ENCODE results near the gene FRYL.
"Not testable (repeated sequence)": the region's sequence is repeated elsewhere in the genome, so short reads cannot be mapped to it uniquely, and the experiment has no call there.

FRYL gene

DNA sequence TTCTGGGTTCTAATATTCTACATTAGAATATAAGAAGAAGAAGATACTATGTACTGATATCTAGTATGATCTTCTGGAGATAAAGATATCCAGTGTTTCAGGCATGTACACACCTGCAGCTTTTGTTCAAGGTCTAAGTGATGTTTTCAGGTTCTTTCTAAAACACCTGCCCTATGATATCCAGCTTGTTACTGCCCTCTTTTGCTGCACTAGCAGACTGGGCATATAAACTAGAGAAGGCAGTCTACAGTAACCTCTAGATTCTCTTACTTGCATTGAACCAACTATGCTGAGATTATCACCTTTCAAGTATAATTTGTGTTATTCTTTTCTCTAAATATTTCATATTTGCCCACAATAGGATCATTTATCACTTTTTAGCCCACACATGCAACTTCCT is 1.9 kb upstream of the FRYL start:
- DNase-seq, result no peak

GRCh38 chr4:48780865-48781214 is 761 bp upstream of the FRYL start:
- DNase-seq, result no peak

GRCh38 chr4:48779095-48779997 is 733 bp downstream of the FRYL start:
- DNase-seq, result no peak

DNA sequence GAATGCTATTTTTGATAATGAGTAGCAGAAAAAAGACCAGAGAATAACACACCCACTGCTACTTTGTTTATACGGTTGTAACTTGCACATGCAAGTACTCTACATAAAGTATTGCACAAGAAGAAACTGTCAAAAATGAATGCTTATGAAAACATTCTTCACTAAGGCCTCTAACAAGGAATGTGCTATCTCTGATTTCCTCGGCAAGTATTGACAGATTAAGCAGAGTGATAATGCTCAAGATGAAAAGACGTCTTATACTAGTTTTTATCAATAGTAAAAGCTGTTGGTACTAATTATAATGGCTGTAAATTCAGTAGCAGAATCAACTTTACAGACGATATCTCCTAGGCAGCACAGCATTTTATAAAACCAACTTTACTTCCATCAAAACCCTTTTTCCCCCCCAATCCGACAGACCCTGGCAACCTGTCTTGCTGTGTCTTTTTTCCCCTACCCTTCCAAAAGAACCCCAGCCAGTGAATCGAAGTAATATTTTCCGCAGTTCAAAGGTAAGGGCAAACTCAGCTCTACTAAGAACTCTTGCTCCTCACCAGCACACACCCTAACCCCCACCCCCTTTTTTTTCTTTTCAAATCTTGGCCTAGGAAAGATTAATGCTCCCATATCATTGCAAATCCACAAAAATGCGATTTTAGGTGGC is 1.5 kb downstream of the FRYL start:
- no peak for DNase-seq

DNA sequence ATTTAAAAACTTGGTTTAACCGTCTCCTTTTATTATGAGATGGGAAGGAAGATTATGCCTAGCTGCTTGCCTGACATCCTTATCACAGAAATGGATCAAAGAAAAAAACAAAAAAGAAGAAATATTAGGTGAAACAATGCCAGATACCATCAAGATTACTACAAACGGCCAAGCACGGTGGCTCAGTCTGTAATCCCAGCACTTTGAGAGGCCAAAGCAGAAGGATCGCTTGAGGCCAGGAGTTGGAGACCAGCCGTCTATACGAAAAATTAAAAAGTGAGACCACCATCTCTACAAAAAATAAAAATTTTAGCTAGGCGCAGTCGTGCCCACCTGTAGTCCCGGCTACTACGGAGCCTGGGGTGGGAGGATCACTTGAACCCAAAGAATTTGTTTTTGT is 2.3 kb downstream of the FRYL start:
- DNase-seq, result no peak

DNA sequence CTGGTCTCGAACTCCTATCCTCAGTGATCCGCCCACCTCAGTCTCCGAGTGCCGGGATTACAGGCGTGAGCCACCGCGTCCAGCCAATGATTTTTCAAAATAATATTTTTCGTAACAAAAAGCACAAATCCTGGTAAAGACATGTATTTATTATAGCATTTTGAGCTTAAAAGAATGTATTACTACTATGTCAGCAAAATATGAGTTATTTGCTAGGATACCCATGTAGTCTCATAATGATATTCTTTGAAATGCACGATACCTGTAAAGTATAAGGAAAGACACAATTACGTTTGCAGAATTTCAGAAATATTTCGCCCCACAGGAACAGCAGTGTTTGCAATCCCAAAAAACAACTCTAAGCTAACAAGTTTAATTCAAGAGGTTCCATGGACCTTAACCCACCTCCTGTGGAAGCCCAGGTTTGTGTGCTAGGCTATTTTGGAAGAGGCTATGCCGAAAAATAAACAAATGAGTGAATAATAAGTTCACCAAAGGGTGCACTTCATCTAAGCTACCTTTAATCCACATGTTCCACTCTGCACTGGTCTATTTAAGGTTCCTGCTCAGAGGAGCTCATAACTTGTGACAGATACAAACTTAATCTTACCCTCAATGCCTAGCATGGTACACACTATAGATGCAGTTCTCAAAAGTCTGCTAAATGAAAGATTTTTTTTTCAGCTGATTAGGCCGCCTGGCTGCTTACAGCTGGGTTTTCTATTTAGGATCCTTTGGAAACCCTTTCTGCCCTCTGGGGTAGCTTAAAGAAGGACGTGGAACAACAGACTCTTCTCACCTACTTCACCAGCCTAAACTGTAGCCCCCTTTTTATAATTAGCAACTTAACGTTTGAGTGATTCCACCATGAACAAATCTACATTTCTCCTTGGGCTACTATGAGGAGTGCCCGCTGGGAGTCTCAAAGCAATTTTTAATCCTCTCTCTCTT is 5.0 kb downstream of the FRYL start:
- no peak for DNase-seq

DNA sequence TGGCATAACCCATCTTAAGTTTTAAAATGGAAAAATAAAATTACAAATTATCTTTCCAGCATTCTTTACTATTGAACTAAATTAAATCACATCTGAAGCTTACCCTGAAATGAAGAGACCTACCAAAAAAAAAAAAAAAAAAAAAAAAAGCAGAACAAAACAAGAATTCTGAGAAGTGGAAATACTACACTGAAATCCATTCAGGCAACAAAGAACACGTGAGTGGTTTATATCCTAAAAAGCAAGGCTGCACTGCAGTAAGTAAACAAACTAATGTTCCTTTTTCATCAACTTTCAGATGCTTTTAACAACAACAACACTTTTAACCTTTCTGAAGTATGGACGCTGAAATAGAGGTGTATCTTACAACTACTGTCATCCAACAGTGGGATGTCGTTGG is 7.5 kb downstream of the FRYL start:
- DNase-seq, result no peak

GRCh38 chr4:48767055-48767929 is 12.8 kb downstream of the FRYL start:
- no peak for DNase-seq

DNA sequence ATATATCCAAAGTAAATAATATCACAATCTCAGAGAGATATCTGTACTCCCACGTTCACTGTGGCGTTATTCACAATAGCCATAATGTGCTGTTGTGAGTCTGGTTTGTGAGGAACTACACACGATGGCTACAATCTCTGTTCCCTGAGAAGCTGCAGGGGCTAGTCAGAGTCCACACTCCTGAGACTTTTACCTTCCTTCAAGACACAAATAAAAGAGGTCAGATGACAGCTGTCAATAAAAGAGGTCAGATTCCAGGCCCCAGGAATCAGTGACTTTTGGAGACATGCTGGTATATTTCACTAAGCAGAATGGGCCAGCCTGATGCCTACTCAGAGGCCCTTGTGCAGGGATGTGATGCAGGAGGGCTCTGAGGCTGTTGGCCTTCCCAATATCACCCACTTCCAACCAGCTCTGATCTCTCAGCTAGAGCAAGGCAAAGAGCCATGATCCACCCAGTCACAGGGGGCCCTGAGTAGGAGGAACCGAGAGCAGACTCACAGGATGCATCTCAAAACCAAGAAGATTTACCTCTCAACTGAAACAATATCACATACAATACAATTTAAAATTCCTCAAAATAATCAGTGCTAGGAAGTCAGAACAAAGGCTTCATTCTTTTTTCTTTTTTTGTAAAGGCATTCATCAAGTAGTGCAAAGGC is 13.8 kb downstream of the FRYL start:
- DNase-seq, result no peak

- no peak for DNase-seq
These were observed 17.7 kb downstream of the FRYL start for GRCh38 chr4:48762408-48762807.

DNA sequence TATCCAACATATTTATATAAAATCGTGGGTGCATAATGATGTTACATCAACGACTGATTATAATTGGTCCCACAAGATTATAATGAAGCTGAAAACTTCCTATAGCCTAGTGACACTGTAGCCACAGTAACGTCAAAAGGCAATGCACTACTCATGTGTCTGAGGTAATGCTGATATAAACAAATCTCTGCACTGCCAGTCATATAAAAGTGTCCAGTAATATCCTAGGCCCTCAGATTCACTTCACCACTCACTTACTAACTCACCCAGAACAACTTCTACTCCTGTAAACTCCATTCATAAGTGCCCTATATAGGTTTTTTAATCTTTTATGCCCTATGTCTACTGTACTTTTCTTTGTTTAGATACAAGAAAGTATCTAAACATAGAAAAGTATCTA is 18.8 kb downstream of the FRYL start:
- no peak for DNase-seq

- DNase-seq, result not testable (repeated sequence)
These were observed 21.4 kb downstream of the FRYL start for GRCh38 chr4:48758703-48759102.

GRCh38 chr4:48756689-48757220 is 23.3 kb downstream of the FRYL start:
- no peak for DNase-seq

- no peak for DNase-seq
These were observed 24.8 kb downstream of the FRYL start for GRCh38 chr4:48755281-48755680.

GRCh38 chr4:48753159-48753558 is 26.9 kb downstream of the FRYL start:
- DNase-seq, result no peak

GRCh38 chr4:48752726-48753125 is 27.4 kb downstream of the FRYL start:
- DNase-seq, result no peak

DNA sequence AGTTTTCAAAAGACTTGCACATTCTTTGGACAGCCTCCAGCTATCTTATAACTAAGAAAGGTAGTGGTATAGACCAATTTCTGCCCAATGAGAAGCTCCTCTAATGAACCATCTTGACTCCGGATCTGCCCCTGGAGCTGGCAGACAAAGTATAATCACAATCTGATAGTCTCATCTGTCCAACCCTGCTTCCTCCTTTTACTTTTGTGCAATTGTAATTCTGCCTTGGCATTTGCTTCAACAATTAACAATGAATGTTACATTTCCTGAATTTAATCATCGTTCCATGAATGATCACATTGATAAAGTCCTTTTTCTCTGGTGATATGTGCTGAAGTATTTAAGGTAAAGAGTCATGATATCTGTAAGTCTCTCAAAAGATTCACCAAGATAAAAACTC is 27.8 kb downstream of the FRYL start:
- DNase-seq, result no peak

DNA sequence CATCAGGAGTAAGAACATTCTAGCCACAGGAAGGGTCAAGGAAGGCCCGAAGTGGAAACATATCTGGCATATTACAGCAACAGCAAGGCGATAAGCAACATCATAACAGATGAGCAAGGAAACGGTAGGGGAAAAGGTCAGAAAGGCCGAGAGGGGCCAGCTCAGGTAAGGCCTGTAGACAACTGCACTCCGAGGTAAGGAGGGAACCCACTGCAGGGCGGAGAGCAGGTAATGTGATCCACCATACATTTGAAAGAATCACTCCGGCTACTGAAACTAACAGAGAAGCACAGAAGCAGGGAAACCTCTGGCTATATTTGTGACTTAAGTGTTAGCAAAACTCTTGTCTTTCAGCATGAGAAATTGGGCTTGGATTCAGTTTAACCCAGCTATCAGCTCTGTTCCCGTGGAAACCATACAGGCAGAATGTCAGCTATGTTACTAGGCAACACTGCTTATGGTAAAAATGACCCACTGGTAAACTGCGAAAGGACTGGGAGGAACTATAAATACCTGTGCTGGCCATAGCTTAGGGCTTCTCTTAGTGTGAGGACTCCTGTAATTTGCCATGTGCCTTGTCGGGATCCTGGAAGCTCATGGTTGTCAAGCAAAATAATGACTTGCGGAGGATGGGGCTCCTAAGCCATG is 31.0 kb downstream of the FRYL start:
- no peak for DNase-seq

GRCh38 chr4:48746608-48747362 is 33.3 kb downstream of the FRYL start:
- DNase-seq, result no peak

DNA sequence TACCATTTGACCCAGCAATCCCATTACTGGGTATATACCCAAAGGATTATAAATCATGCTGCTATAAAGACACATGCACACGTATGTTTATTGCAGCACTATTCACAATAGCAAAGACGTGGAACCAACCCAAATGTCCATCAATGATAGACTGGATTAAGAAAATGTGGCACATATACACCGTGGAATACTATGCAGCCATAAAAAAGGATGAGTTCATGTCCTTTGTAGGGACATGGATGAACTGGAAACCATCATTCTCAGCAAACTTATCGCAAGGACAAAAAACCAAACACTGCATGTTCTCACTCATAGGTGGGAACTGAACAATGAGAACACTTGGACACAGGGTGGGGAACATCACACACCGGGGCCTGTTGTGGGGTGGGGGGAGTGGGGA is 34.9 kb downstream of the FRYL start:
- DNase-seq, result not testable (repeated sequence)
